OCI-LY1 (cell line): ENCODE data around the gene C6orf163.

Experiments
- H2AFZ ChIP-seq: fragments of 200-600 bp; sonication (generic), shearing (Covaris generic); 2 replicates; pipeline ENCODE4 v1.6.0; 2014; ENCODE audit warnings: antibody characterized with exemption, mild to moderate bottlenecking, low read length
- H3F3A ChIP-seq: fragments of 200-600 bp; sonication (generic), shearing (Covaris generic); 2 replicates; pipeline ENCODE4 v1.6.0; 2014; ENCODE audit warnings: mild to moderate bottlenecking, antibody characterized with exemption, low read length, moderate library complexity; ENCODE audit not compliant: insufficient read depth
- H3K27ac ChIP-seq: fragments of 200-600 bp; sonication (generic); 2 replicates; pipeline ENCODE4 v1.5.1; 2014; ENCODE audit warnings: low read length, mixed run types, mild to moderate bottlenecking, low read depth; ENCODE audit not compliant: poor library complexity, severe bottlenecking
- H3K27me3 ChIP-seq: fragments of 200-600 bp; sonication (generic); 2 replicates; pipeline ENCODE4 v1.6.0; 2014; ENCODE audit warnings: antibody characterized with exemption, mild to moderate bottlenecking, low read length, moderate library complexity; ENCODE audit not compliant: insufficient read depth
- H3K36me3 ChIP-seq: fragments of 200-600 bp; sonication (generic); 2 replicates; pipeline ENCODE4 v1.6.1; 2014; ENCODE audit warnings: mild to moderate bottlenecking, antibody characterized with exemption, low read length, moderate library complexity, mixed read lengths; ENCODE audit not compliant: insufficient read depth
- H3K4me1 ChIP-seq: fragments of 200-600 bp; sonication (generic); 2 replicates; pipeline ENCODE4 v1.5.1; 2014; ENCODE audit warnings: mild to moderate bottlenecking, low read length, moderate library complexity; ENCODE audit not compliant: insufficient read depth, severe bottlenecking
- H3K4me2 ChIP-seq: fragments of 200-600 bp; sonication (generic), shearing (Covaris generic); 2 replicates; pipeline ENCODE4 v1.6.1; 2014; ENCODE audit warnings: low read length
- H3K4me3 ChIP-seq: fragments of 200-600 bp; sonication (generic); 2 replicates; pipeline ENCODE4 v1.5.1; 2014; ENCODE audit warnings: low read length, low read depth, mild to moderate bottlenecking, mixed read lengths; ENCODE audit not compliant: poor library complexity, severe bottlenecking
- H3K79me2 ChIP-seq: fragments of 200-600 bp; shearing (Covaris generic); 2 replicates; pipeline ENCODE4 v1.6.1; 2016; ENCODE audit warnings: mixed run types, low read length, mixed read lengths; ENCODE audit not compliant: insufficient read depth
- H3K9ac ChIP-seq: fragments of 200-600 bp; sonication (generic), shearing (Covaris generic); 2 replicates; pipeline ENCODE4 v1.6.1; 2014; ENCODE audit warnings: mild to moderate bottlenecking, low read length, mixed read lengths
- H3K9me2 ChIP-seq: fragments of 200-600 bp; sonication (generic), shearing (Covaris generic); 2 replicates; pipeline ENCODE4 v1.6.1; 2014; ENCODE audit warnings: low read depth, mild to moderate bottlenecking, low read length, mixed read lengths
- H3K9me3 ChIP-seq: fragments of 200-600 bp; shearing (Covaris generic); 2 replicates; pipeline ENCODE4 v1.6.1; 2014; ENCODE audit warnings: low read length, mixed read lengths
- H4K20me1 ChIP-seq: fragments of 200-600 bp; sonication (generic), shearing (Covaris generic); 2 replicates; pipeline ENCODE4 v1.6.0; 2016; ENCODE audit warnings: mild to moderate bottlenecking, low read length; ENCODE audit not compliant: insufficient read depth
- EZH2 ChIP-seq: fragments of 200-600 bp; sonication (generic), shearing (Covaris generic); IDR thresholded peaks from 2 replicates; pipeline ENCODE4 v1.8.0; 2017; ENCODE audit warnings: borderline replicate concordance, mixed run types, mild to moderate bottlenecking, antibody characterized with exemption, low read length, moderate library complexity, mixed read lengths
- TF ChIP-seq, protein P1 (sequence below): fragments of 200-600 bp; sonication (generic), shearing (Covaris generic); IDR thresholded peaks from 2 replicates; pipeline ENCODE4 v1.5.1; 2017; ENCODE audit warnings: mild to moderate bottlenecking, antibody characterized with exemption, low read length, moderate library complexity, mixed read lengths

The C6orf163 gene

DNA sequence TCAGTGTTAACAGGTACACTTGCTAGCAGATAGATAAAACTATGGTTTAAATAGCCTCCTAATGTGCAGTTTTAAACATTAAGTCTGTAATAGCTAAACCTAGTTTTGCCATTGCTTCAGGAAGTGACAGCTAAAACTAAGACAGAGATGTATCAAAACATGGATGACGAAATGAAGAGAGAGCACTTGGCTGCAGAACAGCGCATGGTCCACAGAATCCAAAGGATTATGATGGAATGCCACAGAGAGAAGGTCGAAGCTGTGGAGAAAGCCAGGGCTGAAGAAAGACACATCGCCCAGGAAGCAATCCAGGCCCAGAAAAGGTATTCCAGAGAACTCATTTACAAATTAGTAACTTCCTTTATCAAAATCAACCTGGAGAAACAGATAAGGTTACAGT is 11.6 kb downstream of the C6orf163 start:
- no peak overlapping the region for H3K4me3 ChIP-seq
- TF ChIP-seq, protein P1, sequence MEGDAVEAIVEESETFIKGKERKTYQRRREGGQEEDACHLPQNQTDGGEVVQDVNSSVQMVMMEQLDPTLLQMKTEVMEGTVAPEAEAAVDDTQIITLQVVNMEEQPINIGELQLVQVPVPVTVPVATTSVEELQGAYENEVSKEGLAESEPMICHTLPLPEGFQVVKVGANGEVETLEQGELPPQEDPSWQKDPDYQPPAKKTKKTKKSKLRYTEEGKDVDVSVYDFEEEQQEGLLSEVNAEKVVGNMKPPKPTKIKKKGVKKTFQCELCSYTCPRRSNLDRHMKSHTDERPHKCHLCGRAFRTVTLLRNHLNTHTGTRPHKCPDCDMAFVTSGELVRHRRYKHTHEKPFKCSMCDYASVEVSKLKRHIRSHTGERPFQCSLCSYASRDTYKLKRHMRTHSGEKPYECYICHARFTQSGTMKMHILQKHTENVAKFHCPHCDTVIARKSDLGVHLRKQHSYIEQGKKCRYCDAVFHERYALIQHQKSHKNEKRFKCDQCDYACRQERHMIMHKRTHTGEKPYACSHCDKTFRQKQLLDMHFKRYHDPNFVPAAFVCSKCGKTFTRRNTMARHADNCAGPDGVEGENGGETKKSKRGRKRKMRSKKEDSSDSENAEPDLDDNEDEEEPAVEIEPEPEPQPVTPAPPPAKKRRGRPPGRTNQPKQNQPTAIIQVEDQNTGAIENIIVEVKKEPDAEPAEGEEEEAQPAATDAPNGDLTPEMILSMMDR = no peak
- no peak for TF ChIP-seq EZH2
- H3K27me3 ChIP-seq = no peaks in the 10 kb centered on the region
- H2AFZ ChIP-seq = no peak overlapping the region
- no peaks in the 10 kb centered on the region for H3K79me2 ChIP-seq
- H3K4me1 ChIP-seq = no peaks in the 10 kb centered on the region
- no peaks in the 10 kb centered on the region for H3K36me3 ChIP-seq
- no peak overlapping the region for H3K9ac ChIP-seq
- H4K20me1 ChIP-seq = no peaks in the 10 kb centered on the region
- no peak overlapping the region for H3K4me2 ChIP-seq
- H3K27ac ChIP-seq = no peak overlapping the region
- H3K9me3 ChIP-seq = no peaks in the 10 kb centered on the region
- no peaks in the 10 kb centered on the region for H3K9me2 ChIP-seq
- no peaks in the 10 kb centered on the region for H3F3A ChIP-seq

GRCh38 chr6:87357479-87358196 is 13.0 kb downstream of the C6orf163 start:
- Histone ChIP-seq H3K4me3 (no peak overlapping the region), H3K79me2 (no peaks in the 10 kb centered on the region), H3F3A (no peaks in the 10 kb centered on the region), H4K20me1 (no peaks in the 10 kb centered on the region), H3K36me3 (no peaks in the 10 kb centered on the region), H3K4me2 (no peak overlapping the region), H3K27me3 (no peaks in the 10 kb centered on the region), H3K4me1 (no peaks in the 10 kb centered on the region), H3K27ac (no peak overlapping the region), H3K9me3 (no peaks in the 10 kb centered on the region), H3K9ac (no peak overlapping the region), H3K9me2 (no peaks in the 10 kb centered on the region), H2AFZ (no peak overlapping the region)
- TF ChIP-seq, protein P1 = no peak
- no peak for TF ChIP-seq EZH2

DNA sequence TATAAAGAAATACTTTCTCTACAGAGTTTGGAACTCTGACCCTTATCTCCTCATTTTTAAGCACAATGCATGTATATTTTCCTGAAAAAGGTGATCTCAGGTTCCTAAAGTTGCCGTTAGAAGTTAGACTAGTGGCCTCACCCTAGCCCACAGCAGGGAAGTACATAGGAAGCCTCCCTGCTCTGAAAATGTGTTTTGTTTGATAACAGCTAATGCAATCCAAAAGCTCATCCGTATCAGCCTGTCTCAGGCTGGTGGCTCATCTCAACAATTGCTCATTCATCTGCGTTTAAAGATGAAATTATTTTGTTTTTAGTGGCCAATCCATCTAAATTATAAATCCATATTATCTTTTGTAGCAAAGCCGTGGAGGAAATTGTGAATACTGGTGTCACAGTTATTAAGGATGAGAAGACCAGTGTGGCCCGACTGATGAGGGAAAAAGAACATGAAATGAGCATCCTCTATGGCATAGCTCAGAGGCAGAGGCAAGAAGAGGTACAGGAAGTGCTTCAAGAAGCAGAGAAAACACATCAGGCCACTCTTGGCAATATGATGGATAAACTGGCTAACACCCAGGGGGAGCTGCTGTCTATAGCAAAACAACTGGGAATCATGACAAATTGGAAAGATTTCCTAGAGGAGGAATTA is 20.1 kb downstream of the C6orf163 start:
- Histone ChIP-seq H2AFZ (no peak overlapping the region), H3K36me3 (no peaks in the 10 kb centered on the region), H3K4me3 (no peak overlapping the region), H3K79me2 (no peaks in the 10 kb centered on the region), H3K9me3 (0 out of 2 replicates have a peak, but pooled peaks cover 6% of the 10 kb centered on the region), H3K9ac (no peak overlapping the region), H3K9me2 (no peaks in the 10 kb centered on the region), H3K27me3 (no peaks in the 10 kb centered on the region), H3K4me1 (no peaks in the 10 kb centered on the region), H3F3A (no peaks in the 10 kb centered on the region), H3K4me2 (no peak overlapping the region), H4K20me1 (no peaks in the 10 kb centered on the region), H3K27ac (no peak overlapping the region)
- TF ChIP-seq, protein P1 = no peak
- TF ChIP-seq EZH2 = no peak
